ENCODE measurements around the gene BBS1. TPM values are rescaled to one million over a fixed set of nuclear protein-coding genes. Genes with fewer than 3 reads are reported as not detected.
"Not testable (repeated sequence)": the region's sequence is repeated elsewhere in the genome, so short reads cannot be mapped to it uniquely, and the experiment has no call there.

The BBS1 gene
- total RNA-seq, 1 donor from 2014 or later, result 25.0 TPM

GRCh38 chr11:66579017-66579606 is 68.7 kb downstream of the BBS1 start:
- DNase-seq, result peak; percentile 25

DNA sequence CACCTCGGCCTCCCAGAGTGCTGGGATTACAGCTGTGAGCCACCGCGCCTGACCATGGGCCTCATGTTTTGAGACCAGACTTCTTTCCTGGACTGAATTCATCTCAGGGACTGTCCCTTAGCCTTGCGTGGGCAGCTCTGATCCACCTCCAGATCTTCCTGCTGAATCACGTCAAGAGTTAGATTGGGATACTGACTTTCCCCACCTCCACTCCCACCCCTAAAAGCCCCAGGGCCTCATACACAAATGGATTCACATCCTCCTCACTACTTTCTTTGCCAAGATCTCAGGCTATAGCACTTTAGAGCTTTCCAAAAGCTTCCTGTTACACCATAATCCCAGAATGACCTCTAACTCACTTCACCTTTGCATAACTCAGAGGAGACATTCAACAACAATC is 70.4 kb downstream of the BBS1 start:
- DNase-seq, result no peak

DNA sequence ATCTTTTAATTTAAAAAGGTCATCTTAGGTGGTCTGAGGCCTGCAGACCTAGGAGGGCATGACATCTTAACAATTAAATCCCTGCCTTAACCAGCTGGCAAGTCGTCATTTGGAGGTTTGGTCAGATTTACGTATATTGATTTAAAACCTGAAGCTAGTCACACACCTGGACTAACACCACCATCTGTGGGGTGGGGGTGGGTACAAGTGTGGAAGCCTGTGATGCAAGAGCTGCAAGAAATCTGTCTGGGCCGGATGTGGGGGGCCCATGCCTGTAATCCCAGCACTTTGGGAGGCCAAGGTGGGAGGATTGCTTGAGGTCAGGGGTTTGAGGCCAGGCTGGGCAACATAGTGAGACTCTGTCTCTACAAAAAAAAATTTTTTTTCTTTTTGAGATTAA is 70.8 kb downstream of the BBS1 start:
- no peak for DNase-seq

GRCh38 chr11:66582565-66583147 is 72.2 kb downstream of the BBS1 start:
- DNase-seq, result not testable (repeated sequence)

Other genes starting within 250 kb of the BBS1 start
- gene RAB1B, start 242.0 kb upstream of the BBS1 start, total RNA-seq, result 33.6 TPM
- gene CNIH2, start 232.5 kb upstream of the BBS1 start, total RNA-seq, result 0.59 TPM
- gene YIF1A, start 221.5 kb upstream of the BBS1 start, total RNA-seq, result 49.7 TPM
- not detected for gene TMEM151A, start 218.7 kb upstream of the BBS1 start, total RNA-seq
- gene CD248, start 193.6 kb upstream of the BBS1 start, total RNA-seq, result 31.2 TPM
- gene RIN1, start 174.2 kb upstream of the BBS1 start, total RNA-seq, result 3.6 TPM
- gene BRMS1, start 165.5 kb upstream of the BBS1 start, total RNA-seq, result 14.6 TPM
- gene B4GAT1, start 163.0 kb upstream of the BBS1 start, total RNA-seq, result 16.0 TPM
- gene SLC29A2, start 138.9 kb upstream of the BBS1 start, total RNA-seq, result 0.89 TPM
- 2.7 TPM for gene NPAS4, start 89.6 kb upstream of the BBS1 start, total RNA-seq
- 18.8 TPM for gene MRPL11, start 71.8 kb upstream of the BBS1 start, total RNA-seq
- 5.0 TPM for gene PELI3, start 43.7 kb upstream of the BBS1 start, total RNA-seq
- gene DPP3, start 30.2 kb upstream of the BBS1 start, total RNA-seq, result 16.0 TPM
- 4.3 TPM for gene ZDHHC24, start 35.4 kb downstream of the BBS1 start, total RNA-seq
- gene ACTN3, start 36.3 kb downstream of the BBS1 start, total RNA-seq, result 13.5 TPM
- gene CTSF, start 58.0 kb downstream of the BBS1 start, total RNA-seq, result 20.0 TPM
- 0.10 TPM for gene CCDC87, start 82.4 kb downstream of the BBS1 start, total RNA-seq
- gene CCS, start 82.5 kb downstream of the BBS1 start, total RNA-seq, result 21.0 TPM
- gene RBM14, start 106.0 kb downstream of the BBS1 start, total RNA-seq, result 33.3 TPM
- gene RBM4, start 128.1 kb downstream of the BBS1 start, total RNA-seq, result 82.4 TPM
- gene RBM4B, start 167.3 kb downstream of the BBS1 start, total RNA-seq, result 21.5 TPM
- gene SPTBN2, start 218.6 kb downstream of the BBS1 start, total RNA-seq, result 73.2 TPM

Measured in skin of body (tissue), 2 donors.